SU-DHL-6 (cell line): Measurements from ENCODE around the gene SRGAP1.

Experiments used
- EZH2phosphoT487 ChIP-seq: fragments of 200-600 bp; sonication (generic), shearing (Covaris generic); conservative IDR thresholded peaks from 2 replicates; pipeline ENCODE4 v1.6.1; 2018; ENCODE audit warnings: mild to moderate bottlenecking, antibody characterized with exemption, low read length, moderate library complexity, mixed read lengths
- TF ChIP-seq, protein P1 (sequence below): fragments of 200-600 bp; sonication (generic); IDR thresholded peaks from one replicate; pipeline ENCODE4 v1.5.1; 2017; ENCODE audit warnings: antibody characterized with exemption, mild to moderate bottlenecking, low read length, moderate library complexity; ENCODE audit not compliant: insufficient read depth, poor library complexity, severe bottlenecking

DNA sequence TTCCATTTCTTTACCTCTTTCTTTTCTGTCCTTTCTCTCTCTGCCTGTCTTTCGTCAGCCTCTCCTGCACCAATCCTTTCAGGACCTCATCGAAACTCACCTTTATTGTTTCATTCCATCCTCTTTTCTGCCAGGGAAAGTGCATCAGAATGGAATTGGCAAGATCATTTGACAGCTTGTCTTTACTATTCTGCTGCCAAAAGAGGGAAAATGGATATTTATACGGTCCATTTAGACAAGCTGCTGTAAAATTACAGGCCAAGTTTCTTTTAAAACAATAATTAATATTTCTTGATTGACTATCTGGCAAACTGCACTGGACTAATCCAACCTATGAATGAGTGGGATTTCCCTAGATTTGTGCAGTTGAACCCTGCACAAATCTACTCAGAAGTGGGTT lies 7.6 kb upstream of the SRGAP1 start:
- TF ChIP-seq, protein P1, sequence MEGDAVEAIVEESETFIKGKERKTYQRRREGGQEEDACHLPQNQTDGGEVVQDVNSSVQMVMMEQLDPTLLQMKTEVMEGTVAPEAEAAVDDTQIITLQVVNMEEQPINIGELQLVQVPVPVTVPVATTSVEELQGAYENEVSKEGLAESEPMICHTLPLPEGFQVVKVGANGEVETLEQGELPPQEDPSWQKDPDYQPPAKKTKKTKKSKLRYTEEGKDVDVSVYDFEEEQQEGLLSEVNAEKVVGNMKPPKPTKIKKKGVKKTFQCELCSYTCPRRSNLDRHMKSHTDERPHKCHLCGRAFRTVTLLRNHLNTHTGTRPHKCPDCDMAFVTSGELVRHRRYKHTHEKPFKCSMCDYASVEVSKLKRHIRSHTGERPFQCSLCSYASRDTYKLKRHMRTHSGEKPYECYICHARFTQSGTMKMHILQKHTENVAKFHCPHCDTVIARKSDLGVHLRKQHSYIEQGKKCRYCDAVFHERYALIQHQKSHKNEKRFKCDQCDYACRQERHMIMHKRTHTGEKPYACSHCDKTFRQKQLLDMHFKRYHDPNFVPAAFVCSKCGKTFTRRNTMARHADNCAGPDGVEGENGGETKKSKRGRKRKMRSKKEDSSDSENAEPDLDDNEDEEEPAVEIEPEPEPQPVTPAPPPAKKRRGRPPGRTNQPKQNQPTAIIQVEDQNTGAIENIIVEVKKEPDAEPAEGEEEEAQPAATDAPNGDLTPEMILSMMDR, result no peak
- TF ChIP-seq EZH2phosphoT487, result no peak
